ENCODE measurements around the gene PPP2R5C. TPM values are rescaled to one million over a fixed set of nuclear protein-coding genes. Genes with fewer than 3 reads are reported as not detected.

PPP2R5C gene
- total and polyA plus RNA-seq, 3 donors from 2014 or later: 106 to 166 (median 126) TPM

DNA sequence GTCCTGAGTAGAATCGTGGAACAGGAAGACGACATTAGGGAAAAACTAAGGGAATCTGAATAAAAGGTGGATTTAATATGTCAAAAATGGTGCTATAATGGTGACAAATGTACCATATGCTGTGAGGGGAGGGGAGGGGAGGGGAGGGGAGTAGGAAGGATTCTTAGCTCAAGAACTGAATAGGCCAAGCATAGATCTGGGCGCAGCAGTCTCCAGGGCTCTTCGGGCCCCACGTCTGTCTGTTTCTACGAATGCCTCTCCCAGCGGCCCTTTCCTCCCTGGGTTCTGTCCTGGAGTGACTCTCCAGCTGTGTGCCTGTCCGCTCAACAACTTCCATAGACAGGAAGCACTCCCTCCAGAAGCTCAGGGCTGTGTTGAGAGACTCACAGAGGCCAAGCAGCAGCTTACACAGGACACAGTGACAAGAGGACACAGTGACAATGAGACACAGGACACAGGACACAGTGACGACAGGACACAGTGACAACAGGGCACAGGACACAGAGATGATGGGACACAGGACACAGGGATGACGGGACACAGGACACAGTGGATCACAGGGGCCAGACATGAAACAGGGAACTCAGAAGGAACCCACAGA lies 42.4 kb upstream of the PPP2R5C start:
- Histone ChIP-seq H3K36me3 (ENCODE audit: low read depth, missing control alignments) (no peaks in the 10 kb centered on the region), H3K27ac (no peak overlapping the region), H3K4me3 (no peak overlapping the region), H3K27me3 (no peaks in the 10 kb centered on the region), H3K4me1 (peaks cover 9% of the 10 kb centered on the region), H3K9me3 (no peaks in the 10 kb centered on the region)
- no peak for DNase-seq
- WGBS, 2 donors: 63 to 81% methylated on average over 10 of the region's 10 CpGs
- intact Hi-C loops (cut with DNase I; ENCODE audit: low total_unique reads): no loop called here
- TF ChIP-seq, protein P1, sequence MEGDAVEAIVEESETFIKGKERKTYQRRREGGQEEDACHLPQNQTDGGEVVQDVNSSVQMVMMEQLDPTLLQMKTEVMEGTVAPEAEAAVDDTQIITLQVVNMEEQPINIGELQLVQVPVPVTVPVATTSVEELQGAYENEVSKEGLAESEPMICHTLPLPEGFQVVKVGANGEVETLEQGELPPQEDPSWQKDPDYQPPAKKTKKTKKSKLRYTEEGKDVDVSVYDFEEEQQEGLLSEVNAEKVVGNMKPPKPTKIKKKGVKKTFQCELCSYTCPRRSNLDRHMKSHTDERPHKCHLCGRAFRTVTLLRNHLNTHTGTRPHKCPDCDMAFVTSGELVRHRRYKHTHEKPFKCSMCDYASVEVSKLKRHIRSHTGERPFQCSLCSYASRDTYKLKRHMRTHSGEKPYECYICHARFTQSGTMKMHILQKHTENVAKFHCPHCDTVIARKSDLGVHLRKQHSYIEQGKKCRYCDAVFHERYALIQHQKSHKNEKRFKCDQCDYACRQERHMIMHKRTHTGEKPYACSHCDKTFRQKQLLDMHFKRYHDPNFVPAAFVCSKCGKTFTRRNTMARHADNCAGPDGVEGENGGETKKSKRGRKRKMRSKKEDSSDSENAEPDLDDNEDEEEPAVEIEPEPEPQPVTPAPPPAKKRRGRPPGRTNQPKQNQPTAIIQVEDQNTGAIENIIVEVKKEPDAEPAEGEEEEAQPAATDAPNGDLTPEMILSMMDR (IDR thresholded peaks at IDR 0.05): no peak

DNA sequence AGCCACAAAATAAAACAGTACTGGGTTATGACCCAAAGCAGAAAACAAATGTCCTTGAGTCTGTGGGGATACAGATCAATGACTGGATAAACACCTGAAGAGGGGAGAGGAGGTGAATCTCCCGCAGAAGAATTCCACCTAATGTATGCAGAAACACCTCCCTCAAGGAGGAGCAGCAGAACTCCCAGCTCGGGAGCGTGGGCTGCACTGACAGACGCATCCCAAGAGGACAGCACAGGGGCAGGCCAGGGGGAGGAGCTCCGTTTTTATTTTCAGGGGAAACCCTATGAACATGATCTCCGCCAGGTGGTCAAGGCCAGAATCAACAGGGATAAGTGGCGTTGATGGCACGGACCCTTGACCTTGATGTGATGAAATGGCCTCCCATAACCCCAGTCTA lies 41.8 kb upstream of the PPP2R5C start:
- H3K9me3 ChIP-seq: no peaks in the 10 kb centered on the region
- intact Hi-C loops (cut with DNase I; ENCODE audit: low total_unique reads): no loop called here
- 47 to 57% methylated on average over 8 of the region's 8 CpGs for WGBS, 2 donors
- no peak for DNase-seq
- H3K4me3 ChIP-seq: no peak overlapping the region
- H3K27ac ChIP-seq: no peak overlapping the region
- no peaks in the 10 kb centered on the region for H3K27me3 ChIP-seq
- TF ChIP-seq POLR2A (IDR thresholded peaks at IDR 0.05): no peak
- TF ChIP-seq, protein P1 (IDR thresholded peaks at IDR 0.05): no peak
- H3K36me3 ChIP-seq (ENCODE audit: low read depth, missing control alignments): no peaks in the 10 kb centered on the region
- peaks cover 9% of the 10 kb centered on the region for H3K4me1 ChIP-seq

- WGBS, 2 donors: 86 to 89% methylated on average over 5 of the region's 5 CpGs
- no peaks in the 10 kb centered on the region for H3K27me3 ChIP-seq
- TF ChIP-seq, protein P1 (IDR thresholded peaks at IDR 0.05): no peak
- TF ChIP-seq POLR2A (IDR thresholded peaks at IDR 0.05): no peak
Observed at GRCh38 chr14:101721111-101721510, 40.4 kb upstream of the PPP2R5C start.

DNA sequence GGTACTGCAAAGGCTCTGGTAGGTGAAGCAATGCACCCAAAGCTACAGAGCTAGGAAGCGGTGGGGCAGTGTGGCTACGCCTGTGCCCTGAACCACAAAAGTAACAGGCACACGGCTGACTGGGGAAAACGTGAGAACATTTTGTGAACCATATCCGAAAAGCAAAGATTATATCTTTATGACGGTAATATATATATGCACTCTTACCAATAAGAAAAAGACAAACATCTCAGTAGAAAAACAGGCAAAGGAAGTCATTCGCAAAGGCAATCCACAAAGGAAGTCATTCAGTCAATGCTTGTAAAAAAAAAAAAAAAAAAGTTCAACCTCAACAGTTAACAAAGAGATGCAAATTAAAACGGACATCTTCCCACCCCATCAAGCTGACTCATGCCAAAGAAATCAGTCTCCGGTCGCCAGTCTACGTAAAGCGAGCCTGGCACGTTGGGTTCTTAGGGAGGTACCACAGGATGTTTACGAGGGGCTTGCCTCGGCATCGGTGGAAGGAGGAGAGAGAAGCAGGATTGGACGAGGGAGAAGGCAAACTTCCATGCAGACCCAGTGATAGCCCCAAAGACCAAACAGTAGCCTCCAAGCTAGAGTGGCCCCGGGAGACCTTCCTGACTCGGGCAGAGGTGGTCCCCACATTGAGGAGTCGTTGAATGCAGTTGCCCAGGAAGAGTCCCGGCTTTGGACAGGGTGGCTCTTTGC lies 39.4 kb upstream of the PPP2R5C start:
- Histone ChIP-seq H3K4me3 (no peak overlapping the region), H3K9me3 (no peaks in the 10 kb centered on the region), H3K27ac (peak overlapping the region in 1 of 2 donors; percentile 48), H3K4me1 (peaks cover 9% of the 10 kb centered on the region), H3K27me3 (no peaks in the 10 kb centered on the region), H3K36me3 (ENCODE audit: low read depth, missing control alignments) (no peaks in the 10 kb centered on the region)
- 73 to 80% methylated on average over 20 to 21 of the region's 21 CpGs for WGBS, 2 donors
- no peak for DNase-seq
- TF ChIP-seq, protein P1 (IDR thresholded peaks at IDR 0.05): no peak
- no peak for TF ChIP-seq POLR2A (IDR thresholded peaks at IDR 0.05)
- intact Hi-C loops (cut with DNase I; ENCODE audit: low total_unique reads): no loop called here

More at GRCh38 chr14:101721111-101721510, 40.4 kb upstream of the PPP2R5C start:
- Histone ChIP-seq H3K9me3 (no peaks in the 10 kb centered on the region), H3K4me1 (peaks cover 9% of the 10 kb centered on the region), H3K27ac (no peak overlapping the region), H3K4me3 (no peak overlapping the region), H3K36me3 (ENCODE audit: low read depth, missing control alignments) (no peaks in the 10 kb centered on the region)
- intact Hi-C loops (cut with DNase I; ENCODE audit: low total_unique reads): no loop called here
- DNase-seq: no peak

All from testis (tissue), 3 donors.